CD4-positive, alpha-beta T cell treated with Interleukin-17A for 1 hour (primary cell): Measurements from ENCODE around the gene EMX1.
A peak's percentile ranks its signal among the peaks of the same experiment; 100 is the strongest.

Experiments used
- DNase-seq: peaks from one replicate; pipeline ENCODE4 v3.0.0-alpha.2; 2020

EMX1 gene

DNA sequence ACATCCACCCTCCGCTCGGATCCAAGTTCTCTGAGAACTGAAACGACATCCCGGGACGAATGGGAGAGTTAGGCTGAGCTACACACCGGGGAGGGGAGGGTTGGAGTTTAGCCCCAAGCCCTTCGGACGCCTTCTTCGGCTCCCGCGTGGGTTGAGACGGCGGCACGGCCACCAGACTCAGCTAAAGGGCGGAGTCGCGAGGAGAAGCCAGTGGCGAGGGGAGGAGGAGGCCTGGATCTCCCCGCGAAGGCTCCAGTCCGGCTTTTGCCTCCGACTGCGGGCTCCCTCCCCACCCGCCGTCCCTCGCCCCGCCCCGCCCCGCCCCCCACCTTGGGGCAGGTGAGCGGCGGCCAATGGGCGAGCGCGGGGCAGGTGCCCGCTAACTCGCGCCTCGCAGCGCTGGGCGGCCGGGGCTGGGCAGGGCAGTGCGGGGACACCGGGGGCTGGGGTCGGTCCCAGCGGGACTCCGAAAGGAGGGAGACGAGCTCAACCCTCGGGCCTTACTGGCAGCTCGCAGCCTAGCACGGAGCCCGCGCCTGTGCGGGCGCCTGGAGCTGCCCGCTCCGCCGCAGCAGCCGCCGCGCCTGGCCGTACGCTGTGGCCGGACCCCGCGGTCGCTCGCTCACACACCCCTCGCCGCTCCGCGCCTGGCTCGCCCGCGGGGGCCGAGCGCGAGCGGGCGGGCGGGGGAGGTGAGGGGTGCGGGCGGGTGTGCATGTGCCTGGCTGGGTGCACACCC, at the start of gene EMX1:
Gene EMX1, plus strand, starts transcription at position 382 of the 739 bp plus-strand sequence. Its CDS starts 334 bp downstream, at position 716.
- DNase-seq: peak; percentile 53

DNA sequence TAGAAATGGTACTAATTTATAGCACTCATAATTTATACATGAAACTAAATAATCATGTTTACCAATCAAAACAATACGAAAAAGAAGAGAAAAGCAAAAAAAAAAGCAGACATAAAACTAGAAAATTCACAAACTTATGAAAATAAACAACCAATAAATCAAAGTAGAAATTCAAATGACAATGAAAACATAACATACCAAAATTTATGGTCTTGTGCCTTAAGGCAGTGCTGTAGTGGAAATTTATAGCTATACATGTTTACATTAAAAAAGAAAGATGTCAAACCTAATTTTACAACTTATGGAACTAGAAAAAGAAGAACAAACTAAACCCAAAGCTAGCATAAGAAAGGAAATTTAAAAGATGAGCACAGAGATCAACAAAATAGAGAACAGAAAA, 46.3 kb upstream of the EMX1 start:
- no peak for DNase-seq

- no peak for DNase-seq
Observed at GRCh38 chr2:72871880-72872279, 45.4 kb upstream of the EMX1 start.

GRCh38 chr2:72883356-72883962, 33.9 kb upstream of the EMX1 start:
- DNase-seq: no peak

- DNase-seq: no peak
Observed at GRCh38 chr2:72886505-72887031, 30.8 kb upstream of the EMX1 start.

DNA sequence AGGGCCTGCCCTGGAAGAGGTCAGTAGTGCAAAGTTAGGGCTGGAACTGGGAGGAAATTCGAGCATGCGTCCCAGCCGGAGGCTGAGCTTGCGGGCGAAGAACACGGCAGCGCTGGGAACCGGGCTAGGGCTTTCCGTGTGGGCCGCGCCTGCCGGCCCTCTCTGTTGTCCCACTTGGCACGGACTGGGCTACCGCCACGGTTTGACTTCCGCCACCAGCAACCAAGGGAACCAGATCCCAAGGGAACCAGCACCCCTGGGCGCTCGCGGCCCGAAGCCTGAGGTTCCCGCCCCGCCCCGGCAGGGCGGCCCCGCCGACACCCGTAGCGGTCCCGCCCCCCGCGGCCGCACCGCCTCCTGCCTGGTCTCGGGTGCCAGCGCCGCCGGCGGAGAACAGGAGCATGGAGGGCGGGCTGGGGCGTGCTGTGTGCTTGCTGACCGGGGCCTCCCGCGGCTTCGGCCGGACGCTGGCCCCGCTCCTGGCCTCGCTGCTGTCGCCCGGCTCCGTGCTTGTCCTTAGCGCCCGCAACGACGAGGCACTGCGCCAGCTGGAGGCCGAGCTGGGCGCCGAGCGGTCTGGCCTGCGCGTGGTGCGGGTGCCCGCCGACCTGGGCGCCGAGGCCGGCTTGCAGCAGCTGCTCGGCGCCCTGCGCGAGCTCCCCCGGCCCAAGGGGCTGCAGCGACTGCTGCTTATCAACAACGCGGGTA, 30.1 kb upstream of the EMX1 start, which contains the start of gene SPR:
Gene SPR, plus strand, starts transcription at position 377 of the 708 bp plus-strand sequence. Its CDS starts 25 bp downstream, at position 402.
- DNase-seq: peak; percentile 28

GRCh38 chr2:72887740-72888437, 29.4 kb upstream of the EMX1 start:
- DNase-seq: peak; percentile 39

GRCh38 chr2:72888438-72889202, 28.7 kb upstream of the EMX1 start:
- no peak for DNase-seq

GRCh38 chr2:72889991-72890390, 27.3 kb upstream of the EMX1 start:
- DNase-seq: no peak

GRCh38 chr2:72891091-72891818, 26.1 kb upstream of the EMX1 start:
- no peak for DNase-seq

- DNase-seq: peak; percentile 64
Observed at GRCh38 chr2:72892506-72893173, 24.7 kb upstream of the EMX1 start.

- peak; percentile 24 for DNase-seq
Observed at GRCh38 chr2:72893594-72894319, 23.6 kb upstream of the EMX1 start.

DNA sequence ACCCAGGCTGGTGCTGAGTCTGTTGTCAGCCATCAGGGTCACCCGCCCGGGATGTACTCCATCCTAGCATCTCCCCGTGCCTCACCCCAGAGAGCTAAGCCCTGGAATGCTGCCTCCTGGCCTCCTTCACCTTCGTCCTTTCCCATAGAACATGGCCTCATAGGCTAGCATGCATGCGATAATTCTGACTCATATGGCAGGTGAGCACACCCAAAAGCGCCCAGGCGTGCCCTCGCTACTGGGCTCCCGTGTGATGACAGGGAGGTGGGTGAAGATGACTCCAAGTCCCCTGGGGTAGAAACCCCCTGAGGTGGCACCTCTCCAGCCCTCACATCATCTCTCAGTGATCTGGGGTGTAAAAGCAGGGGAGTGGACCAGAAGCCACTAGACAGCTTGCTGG, 22.8 kb upstream of the EMX1 start:
- DNase-seq: no peak

GRCh38 chr2:72895154-72895553, 22.2 kb upstream of the EMX1 start:
- no peak for DNase-seq

DNA sequence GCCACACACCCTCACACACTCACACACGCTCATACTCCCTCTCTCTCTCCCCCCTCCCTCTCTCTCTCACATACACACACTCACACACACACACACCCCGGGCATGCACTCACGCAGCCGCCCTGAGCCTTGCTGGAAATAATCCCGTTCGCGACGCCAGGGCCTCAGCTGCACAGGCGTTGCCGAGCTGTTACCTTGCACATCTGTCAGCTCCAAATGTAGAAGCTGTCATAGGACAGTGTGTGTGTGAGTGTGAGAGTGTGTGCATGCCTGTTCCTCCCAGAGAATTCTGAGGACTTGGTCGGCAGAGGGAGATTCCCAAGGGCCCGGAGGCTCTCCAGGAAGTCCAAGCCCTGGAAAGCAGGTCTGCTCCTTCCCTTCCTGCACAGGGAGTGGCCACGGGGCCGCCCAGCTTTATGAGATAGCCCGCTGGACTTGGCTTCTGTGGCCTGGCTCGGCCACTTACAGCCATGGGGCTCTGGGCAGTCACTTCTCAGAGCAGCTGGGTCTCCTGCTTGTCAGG, 21.5 kb upstream of the EMX1 start:
- no peak for DNase-seq

- DNase-seq: no peak
Observed at GRCh38 chr2:72896446-72896845, 20.9 kb upstream of the EMX1 start.

DNA sequence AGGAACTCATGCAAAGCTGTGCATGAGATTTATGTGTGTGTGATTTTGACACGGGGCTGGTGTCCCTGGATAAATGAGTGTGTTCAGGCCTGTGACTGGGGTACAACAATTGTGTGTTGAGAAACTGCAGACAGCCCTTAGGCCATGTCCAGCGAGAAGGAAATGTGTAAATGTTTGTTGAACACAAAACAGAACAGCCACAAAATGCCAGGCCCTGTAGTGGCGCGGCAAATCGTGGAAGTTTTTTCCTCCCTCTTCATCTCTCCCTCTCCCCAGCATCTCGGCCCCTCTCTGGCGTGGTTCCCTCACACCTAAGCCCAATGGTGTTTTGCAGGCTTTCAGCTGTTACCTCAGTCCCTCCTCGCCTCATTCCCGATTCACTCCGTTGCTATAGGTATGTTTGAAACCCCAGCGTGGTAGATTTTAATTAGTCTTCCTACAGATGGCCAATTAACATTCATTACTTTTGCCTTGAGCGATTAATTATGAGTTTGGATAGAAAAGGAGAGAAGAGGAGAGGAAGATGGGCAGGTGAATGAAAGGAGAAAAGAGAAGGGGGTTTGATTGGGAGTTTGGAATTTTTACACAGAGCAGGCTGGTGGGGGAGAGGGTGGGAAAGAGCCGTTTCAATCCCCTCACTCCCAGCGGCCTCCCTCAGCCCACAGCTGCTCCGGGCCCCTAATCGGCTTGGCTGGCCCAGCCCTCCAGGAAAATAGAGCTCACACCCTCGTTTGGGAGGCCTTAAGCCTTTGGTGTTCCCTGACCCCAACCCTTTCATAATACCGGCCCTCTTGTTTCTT, 19.3 kb upstream of the EMX1 start:
- no peak for DNase-seq

DNA sequence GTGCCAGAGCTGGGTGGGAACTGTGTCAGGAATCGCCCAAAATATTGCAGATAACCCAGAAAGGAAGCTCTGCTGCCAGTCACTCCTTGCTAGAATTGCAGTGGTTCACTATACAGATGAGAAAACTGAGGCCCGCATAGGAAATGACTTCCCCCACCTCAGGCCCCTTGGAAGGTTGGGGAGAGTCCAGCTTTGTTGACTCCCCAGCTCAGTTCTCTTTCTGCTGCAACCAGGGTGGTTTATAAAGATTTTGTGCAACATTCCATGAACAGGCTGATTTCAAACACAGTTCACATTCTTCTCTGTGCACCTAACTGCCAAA, 18.8 kb upstream of the EMX1 start:
- no peak for DNase-seq

- no peak for DNase-seq
Observed at GRCh38 chr2:72900191-72900825, 17.0 kb upstream of the EMX1 start.
